Measurements from ENCODE around the gene C1orf87.

- TF ChIP-seq JUND (IDR thresholded peaks at IDR 0.05) (no peak), CTCF (IDR thresholded peaks at IDR 0.05 in 2 of 3, conservative IDR thresholded peaks at IDR 0.05 in 1 of 3; ENCODE audit: borderline replicate concordance in 1 of 3, insufficient read depth in 1 of 3, low read depth in 2 of 3, low read length in 2 of 3) (no peak), POLR2A (IDR thresholded peaks at IDR 0.05; ENCODE audit: borderline replicate concordance, extremely low read depth, insufficient read depth, insufficient read length) (no peak), YY1 (IDR thresholded peaks at IDR 0.05; ENCODE audit: extremely low read depth, insufficient replicate concordance, low read depth, low read length) (no peak), EZH2 (IDR thresholded peaks at IDR 0.05) (no peak), ZNF274 (IDR thresholded peaks at IDR 0.05; ENCODE audit: low read depth, low read length) (no peak), CEBPB (IDR thresholded peaks at IDR 0.05; ENCODE audit: low read depth) (no peak), RAD21 (IDR thresholded peaks at IDR 0.05; ENCODE audit: low read depth) (no peak)
These were observed 44.5 kb upstream of the C1orf87 start for GRCh38 chr1:60118085-60118484.
